SU-DHL-6 (cell line): ENCODE results near the gene KIAA1614.

ENCODE experiments used
- H2AFZ ChIP-seq: fragments of 200-600 bp; sonication (generic); 2 replicates; pipeline ENCODE4 v1.6.1; 2014; ENCODE audit warnings: low read depth, mild to moderate bottlenecking, moderate library complexity, mixed read lengths, antibody characterized with exemption, low read length; ENCODE audit not compliant: severe bottlenecking
- H3F3A ChIP-seq: fragments of 200-600 bp; shearing (Covaris generic); 2 replicates; pipeline ENCODE4 v1.6.0; 2016; ENCODE audit warnings: antibody characterized with exemption, mild to moderate bottlenecking; ENCODE audit not compliant: insufficient read depth
- H3K27ac ChIP-seq: fragments of 200-600 bp; sonication (generic); 2 replicates; pipeline ENCODE4 v1.5.1; 2016; ENCODE audit warnings: low read depth, mild to moderate bottlenecking, low read length, moderate library complexity, mixed read lengths
- H3K27me3 ChIP-seq: fragments of 200-600 bp; sonication (generic), shearing (Covaris generic); 2 replicates; pipeline ENCODE4 v1.6.0; 2014; ENCODE audit warnings: mild to moderate bottlenecking, low read length
- H3K36me3 ChIP-seq: fragments of 200-600 bp; sonication (generic); 2 replicates; pipeline ENCODE4 v1.6.1; 2014; ENCODE audit warnings: mild to moderate bottlenecking, low read length, mixed read lengths
- H3K4me2 ChIP-seq: fragments of 300-600, 200-600 bp; shearing (Covaris generic), sonication (generic); 2 replicates; pipeline ENCODE4 v1.6.0; 2014; ENCODE audit warnings: low read length, low read depth, mild to moderate bottlenecking; ENCODE audit not compliant: poor library complexity, severe bottlenecking
- H3K4me3 ChIP-seq: fragments of 200-600 bp; sonication (generic); 2 replicates; pipeline ENCODE4 v1.5.1; 2014; ENCODE audit warnings: antibody characterized with exemption, low read length, mild to moderate bottlenecking, mixed read lengths; ENCODE audit not compliant: insufficient read depth, poor library complexity, severe bottlenecking
- H3K79me2 ChIP-seq: fragments of 200-600 bp; sonication (generic); 2 replicates; pipeline ENCODE4 v1.6.1; 2014; ENCODE audit warnings: mild to moderate bottlenecking, low read length, moderate library complexity; ENCODE audit not compliant: insufficient read depth
- H3K9ac ChIP-seq: fragments of 200-600 bp; sonication (generic); 2 replicates; pipeline ENCODE4 v1.7.0; 2014; ENCODE audit warnings: mild to moderate bottlenecking, low read length
- H3K9me2 ChIP-seq: fragments of 200-600 bp; sonication (generic); replicated peaks from 2 replicates; pipeline ENCODE4 v1.6.1; 2014; ENCODE audit warnings: low read length; ENCODE audit not compliant: insufficient read depth
- H3K9me3 ChIP-seq: fragments of 200-600 bp; sonication (generic); 2 replicates; pipeline ENCODE4 v1.6.1; 2014; ENCODE audit warnings: low read length, mixed read lengths; ENCODE audit not compliant: insufficient read depth
- H4K20me1 ChIP-seq: fragments of 200-600 bp; sonication (generic); 2 replicates; pipeline ENCODE4 v1.6.1; 2014; ENCODE audit warnings: low read depth, mild to moderate bottlenecking, antibody characterized with exemption, low read length, moderate library complexity, mixed read lengths
- EZH2phosphoT487 ChIP-seq: fragments of 200-600 bp; sonication (generic), shearing (Covaris generic); conservative IDR thresholded peaks from 2 replicates; pipeline ENCODE4 v1.6.1; 2018; ENCODE audit warnings: mild to moderate bottlenecking, antibody characterized with exemption, low read length, moderate library complexity, mixed read lengths
- TF ChIP-seq, protein P1 (sequence below): fragments of 200-600 bp; sonication (generic); IDR thresholded peaks from one replicate; pipeline ENCODE4 v1.5.1; 2017; ENCODE audit warnings: antibody characterized with exemption, mild to moderate bottlenecking, low read length, moderate library complexity; ENCODE audit not compliant: insufficient read depth, poor library complexity, severe bottlenecking

Gene KIAA1614

DNA sequence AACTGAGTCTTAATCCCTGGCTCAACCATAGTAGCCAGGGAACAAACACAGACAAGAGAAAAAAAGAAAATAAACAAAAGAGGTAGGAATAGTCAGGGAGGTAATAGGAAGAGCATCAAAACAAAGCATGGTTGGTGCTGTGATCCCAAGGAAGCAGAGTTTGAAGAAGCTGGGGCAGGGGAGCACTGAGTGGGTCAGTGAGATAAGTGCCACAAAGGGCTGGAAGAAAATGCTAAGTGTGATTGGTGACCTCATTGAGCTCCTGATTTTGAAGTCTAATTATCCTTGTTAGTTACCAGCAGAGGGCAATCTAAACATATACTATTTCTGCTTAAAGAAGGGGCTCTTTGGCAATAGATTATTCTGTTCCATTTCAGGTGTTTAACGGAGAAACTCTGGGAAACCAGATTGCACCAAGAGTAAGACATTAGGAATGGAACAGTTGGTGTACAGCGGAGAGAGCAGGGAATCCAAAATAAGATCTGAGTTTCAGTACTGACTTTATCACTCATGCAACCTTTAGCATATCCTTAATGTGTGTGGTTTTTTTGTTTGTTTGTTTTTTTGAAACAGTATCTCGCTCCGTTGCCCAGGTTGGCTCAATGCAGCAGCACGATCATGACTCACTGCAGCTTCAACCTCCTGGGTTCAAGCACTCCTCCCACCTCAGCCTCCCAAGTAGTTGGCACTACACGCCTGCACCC, 30.7 kb upstream of the KIAA1614 start:
- H3K36me3 ChIP-seq, result no peaks in the 10 kb centered on the region
- H3K4me2 ChIP-seq, result no peak overlapping the region
- no peak overlapping the region for H2AFZ ChIP-seq
- H4K20me1 ChIP-seq, result no peaks in the 10 kb centered on the region
- H3F3A ChIP-seq, result no peaks in the 10 kb centered on the region
- no peaks in the 10 kb centered on the region for H3K27me3 ChIP-seq
- TF ChIP-seq EZH2phosphoT487, result no peak
- TF ChIP-seq, protein P1, sequence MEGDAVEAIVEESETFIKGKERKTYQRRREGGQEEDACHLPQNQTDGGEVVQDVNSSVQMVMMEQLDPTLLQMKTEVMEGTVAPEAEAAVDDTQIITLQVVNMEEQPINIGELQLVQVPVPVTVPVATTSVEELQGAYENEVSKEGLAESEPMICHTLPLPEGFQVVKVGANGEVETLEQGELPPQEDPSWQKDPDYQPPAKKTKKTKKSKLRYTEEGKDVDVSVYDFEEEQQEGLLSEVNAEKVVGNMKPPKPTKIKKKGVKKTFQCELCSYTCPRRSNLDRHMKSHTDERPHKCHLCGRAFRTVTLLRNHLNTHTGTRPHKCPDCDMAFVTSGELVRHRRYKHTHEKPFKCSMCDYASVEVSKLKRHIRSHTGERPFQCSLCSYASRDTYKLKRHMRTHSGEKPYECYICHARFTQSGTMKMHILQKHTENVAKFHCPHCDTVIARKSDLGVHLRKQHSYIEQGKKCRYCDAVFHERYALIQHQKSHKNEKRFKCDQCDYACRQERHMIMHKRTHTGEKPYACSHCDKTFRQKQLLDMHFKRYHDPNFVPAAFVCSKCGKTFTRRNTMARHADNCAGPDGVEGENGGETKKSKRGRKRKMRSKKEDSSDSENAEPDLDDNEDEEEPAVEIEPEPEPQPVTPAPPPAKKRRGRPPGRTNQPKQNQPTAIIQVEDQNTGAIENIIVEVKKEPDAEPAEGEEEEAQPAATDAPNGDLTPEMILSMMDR, result peak; percentile 20
- H3K9me2 ChIP-seq, result no peaks in the 10 kb centered on the region
- no peak overlapping the region for H3K9ac ChIP-seq
- H3K27ac ChIP-seq, result no peak overlapping the region
- H3K79me2 ChIP-seq, result no peaks in the 10 kb centered on the region
- no peaks in the 10 kb centered on the region for H3K9me3 ChIP-seq
- no peak overlapping the region for H3K4me3 ChIP-seq

DNA sequence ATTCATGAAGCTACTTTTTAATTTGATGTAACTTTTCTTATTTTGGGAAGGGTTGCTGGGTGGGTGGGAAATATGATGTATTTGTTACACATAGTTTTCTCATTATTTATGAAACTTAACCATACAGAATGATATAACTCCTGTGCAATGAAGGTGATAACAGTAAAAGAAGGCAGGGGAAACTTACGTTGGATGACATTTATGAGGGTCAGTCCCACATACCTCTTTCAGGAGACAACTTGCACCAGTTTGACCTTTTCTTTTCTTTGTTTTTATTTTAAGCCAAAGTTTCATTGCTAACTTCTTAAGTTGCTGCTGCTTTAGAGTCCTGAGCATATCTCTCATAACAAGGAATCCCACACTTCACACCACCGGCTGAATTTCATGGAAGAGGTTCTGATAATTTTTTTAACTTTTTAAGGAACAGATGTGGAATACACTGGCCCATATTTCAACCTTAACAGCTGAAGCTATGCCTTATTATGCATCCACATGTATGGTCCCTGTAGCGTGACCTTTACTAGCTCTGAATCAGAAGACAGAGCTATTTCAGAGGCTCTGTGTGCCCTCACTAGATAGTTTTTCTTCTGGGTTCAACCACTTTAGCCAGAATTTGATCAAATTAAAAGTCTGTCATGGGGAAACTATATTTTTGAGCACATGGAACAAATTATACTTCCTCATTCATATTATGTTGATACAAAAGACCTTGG, 28.0 kb upstream of the KIAA1614 start:
- no peak for TF ChIP-seq EZH2phosphoT487
- TF ChIP-seq, protein P1, result no peak
- Histone ChIP-seq H3K79me2 (no peaks in the 10 kb centered on the region), H3K27me3 (no peaks in the 10 kb centered on the region), H4K20me1 (no peaks in the 10 kb centered on the region), H3K4me3 (no peak overlapping the region), H3K27ac (no peak overlapping the region), H3F3A (no peaks in the 10 kb centered on the region), H3K9me2 (no peaks in the 10 kb centered on the region), H3K4me2 (no peak overlapping the region), H3K9ac (no peak overlapping the region), H3K9me3 (no peaks in the 10 kb centered on the region), H2AFZ (no peak overlapping the region), H3K36me3 (no peaks in the 10 kb centered on the region)

DNA sequence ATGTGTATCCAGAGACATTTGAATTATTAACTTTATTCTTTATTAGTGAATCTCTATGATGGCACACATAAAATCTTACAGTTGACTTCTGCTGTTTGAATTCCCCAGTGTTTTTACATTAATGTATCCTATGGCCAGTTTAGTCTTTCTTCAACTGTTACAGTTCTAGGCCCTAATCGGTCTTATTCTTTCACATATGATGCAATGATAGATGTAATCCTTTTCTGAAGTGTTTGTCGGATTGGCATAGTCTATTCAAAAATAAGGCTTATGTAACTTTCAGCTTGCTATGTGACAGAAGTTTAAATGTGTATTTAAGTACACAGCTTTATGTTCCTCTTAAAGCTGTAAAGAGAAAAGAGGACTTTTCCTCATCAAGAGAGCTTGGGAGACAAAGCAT, 26.4 kb upstream of the KIAA1614 start:
- H3K27ac ChIP-seq, result no peak overlapping the region
- H3K4me2 ChIP-seq, result no peak overlapping the region
- H3K9me3 ChIP-seq, result no peaks in the 10 kb centered on the region
- no peaks in the 10 kb centered on the region for H4K20me1 ChIP-seq
- no peak overlapping the region for H2AFZ ChIP-seq
- no peaks in the 10 kb centered on the region for H3K9me2 ChIP-seq
- no peaks in the 10 kb centered on the region for H3K27me3 ChIP-seq
- no peak overlapping the region for H3K9ac ChIP-seq
- H3K79me2 ChIP-seq, result no peaks in the 10 kb centered on the region
- no peak overlapping the region for H3K4me3 ChIP-seq
- no peak for TF ChIP-seq EZH2phosphoT487
- TF ChIP-seq, protein P1, result no peak
- H3K36me3 ChIP-seq, result no peaks in the 10 kb centered on the region
- H3F3A ChIP-seq, result no peaks in the 10 kb centered on the region
